ENCODE data around the gene LY6G5B.

LY6G5B gene

DNA sequence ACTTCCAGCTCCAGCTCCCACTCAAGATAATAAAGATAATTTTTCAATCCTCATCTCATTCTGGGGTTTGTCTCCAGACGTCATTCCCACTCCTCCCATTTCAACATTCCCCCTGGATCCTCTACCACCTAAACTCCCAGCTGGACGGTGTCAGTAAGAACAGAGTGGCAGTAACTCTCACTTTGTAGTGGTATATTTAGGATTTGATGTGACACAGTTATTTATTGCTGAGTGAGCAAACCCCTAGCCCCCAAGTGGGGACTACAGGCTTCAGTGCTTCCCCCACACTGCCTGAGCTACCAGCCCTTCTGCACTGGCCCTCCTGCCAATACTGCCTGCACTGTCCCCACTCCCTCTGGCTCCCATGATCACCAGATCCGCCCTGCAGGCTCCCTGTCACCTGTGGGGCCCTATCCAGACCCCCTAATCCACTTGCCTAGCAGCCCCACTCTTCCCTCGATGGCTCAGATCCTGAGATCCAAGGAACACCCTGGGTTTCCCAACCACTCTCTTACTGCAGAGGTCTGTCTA is 11.6 kb upstream of the LY6G5B start:
- DNase-seq (ENCODE audit: low read depth) = no peak
- no peak overlapping the region for H3K4me3 ChIP-seq (ENCODE audit: control insufficient read depth, low read depth, low read length)
- TF ChIP-seq, protein P1, sequence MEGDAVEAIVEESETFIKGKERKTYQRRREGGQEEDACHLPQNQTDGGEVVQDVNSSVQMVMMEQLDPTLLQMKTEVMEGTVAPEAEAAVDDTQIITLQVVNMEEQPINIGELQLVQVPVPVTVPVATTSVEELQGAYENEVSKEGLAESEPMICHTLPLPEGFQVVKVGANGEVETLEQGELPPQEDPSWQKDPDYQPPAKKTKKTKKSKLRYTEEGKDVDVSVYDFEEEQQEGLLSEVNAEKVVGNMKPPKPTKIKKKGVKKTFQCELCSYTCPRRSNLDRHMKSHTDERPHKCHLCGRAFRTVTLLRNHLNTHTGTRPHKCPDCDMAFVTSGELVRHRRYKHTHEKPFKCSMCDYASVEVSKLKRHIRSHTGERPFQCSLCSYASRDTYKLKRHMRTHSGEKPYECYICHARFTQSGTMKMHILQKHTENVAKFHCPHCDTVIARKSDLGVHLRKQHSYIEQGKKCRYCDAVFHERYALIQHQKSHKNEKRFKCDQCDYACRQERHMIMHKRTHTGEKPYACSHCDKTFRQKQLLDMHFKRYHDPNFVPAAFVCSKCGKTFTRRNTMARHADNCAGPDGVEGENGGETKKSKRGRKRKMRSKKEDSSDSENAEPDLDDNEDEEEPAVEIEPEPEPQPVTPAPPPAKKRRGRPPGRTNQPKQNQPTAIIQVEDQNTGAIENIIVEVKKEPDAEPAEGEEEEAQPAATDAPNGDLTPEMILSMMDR (conservative IDR thresholded peaks at IDR 0.05; ENCODE audit: control insufficient read depth, insufficient read depth, low read depth, low read length) = no peak

DNA sequence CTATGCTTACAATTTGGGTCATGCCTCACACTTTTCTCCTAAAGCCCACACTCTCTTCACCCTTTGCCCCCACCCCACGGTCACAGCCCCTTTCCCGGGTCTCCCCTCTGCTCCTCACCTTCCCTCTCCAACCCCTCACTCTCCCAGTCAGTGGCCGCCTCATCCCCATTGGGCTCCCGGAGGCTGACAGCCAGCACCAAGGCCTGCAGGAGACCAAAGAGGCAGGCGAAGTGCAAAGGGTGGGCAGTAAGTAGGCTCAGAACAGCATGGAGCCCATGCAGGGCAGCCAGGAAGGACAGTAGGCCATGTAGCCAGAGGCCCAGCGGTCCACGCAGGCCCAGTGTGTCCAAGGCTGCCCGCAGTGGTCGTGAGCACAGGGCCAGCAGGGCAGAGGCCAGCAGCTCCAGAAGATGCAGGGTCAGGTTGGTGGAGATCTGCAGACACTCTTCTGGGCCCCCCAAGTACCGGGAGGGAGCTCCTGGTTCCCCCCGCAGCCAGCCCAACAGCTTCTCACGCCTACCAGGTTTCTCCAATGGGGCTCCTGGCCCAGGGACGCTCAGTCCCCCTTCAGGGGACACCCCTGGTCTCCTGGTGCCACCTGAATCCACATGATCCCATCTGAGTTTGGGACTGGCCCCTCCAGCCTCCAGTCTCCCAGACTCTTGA is 10.7 kb upstream of the LY6G5B start:
- TF ChIP-seq, protein P1 (conservative IDR thresholded peaks at IDR 0.05; ENCODE audit: control insufficient read depth, insufficient read depth, low read depth, low read length) = no peak
- no peak for DNase-seq (ENCODE audit: low read depth)
- H3K4me3 ChIP-seq (ENCODE audit: control insufficient read depth, low read depth, low read length) = peak overlapping the region; percentile 89

DNA sequence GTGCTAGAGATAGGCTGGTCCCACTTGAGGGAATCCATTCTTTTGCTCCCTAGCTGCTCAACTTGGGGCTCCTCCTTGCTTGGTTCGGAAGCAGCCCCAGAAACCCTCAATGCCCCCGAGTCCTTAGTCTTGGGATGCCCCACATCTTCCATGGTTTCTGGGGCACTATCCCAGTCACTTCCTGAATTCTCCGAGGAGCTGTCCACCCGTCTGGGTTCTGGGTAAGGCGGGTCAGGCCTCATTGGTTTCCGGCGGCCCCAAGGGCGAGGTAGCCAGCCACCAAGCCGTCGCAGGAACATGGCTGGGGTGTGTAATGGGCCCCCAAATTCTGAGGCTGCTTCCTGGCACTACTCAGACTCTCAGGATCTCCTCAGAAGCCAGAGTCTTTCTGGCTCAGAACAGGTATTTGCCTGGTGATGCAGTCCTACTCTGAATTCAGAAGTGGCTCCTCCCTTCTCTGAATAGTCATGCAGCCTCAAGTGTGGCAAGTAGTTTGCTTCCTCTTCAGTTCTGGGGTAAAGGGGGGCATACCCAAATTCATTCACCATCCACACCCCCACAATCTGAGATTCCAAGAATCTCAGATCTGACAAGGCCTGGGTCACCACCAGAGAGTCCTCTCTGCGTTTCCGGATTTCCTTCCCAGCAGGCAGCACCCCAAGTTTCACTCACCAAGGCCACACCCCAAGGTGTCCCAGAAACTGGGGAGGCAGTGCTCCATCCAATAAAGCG is 10.0 kb upstream of the LY6G5B start:
- H3K4me3 ChIP-seq (ENCODE audit: control insufficient read depth, low read depth, low read length) = peak overlapping the region; percentile 89
- peak; percentile 31 for DNase-seq (ENCODE audit: low read depth)
- TF ChIP-seq, protein P1 (conservative IDR thresholded peaks at IDR 0.05; ENCODE audit: control insufficient read depth, insufficient read depth, low read depth, low read length) = no peak

DNA sequence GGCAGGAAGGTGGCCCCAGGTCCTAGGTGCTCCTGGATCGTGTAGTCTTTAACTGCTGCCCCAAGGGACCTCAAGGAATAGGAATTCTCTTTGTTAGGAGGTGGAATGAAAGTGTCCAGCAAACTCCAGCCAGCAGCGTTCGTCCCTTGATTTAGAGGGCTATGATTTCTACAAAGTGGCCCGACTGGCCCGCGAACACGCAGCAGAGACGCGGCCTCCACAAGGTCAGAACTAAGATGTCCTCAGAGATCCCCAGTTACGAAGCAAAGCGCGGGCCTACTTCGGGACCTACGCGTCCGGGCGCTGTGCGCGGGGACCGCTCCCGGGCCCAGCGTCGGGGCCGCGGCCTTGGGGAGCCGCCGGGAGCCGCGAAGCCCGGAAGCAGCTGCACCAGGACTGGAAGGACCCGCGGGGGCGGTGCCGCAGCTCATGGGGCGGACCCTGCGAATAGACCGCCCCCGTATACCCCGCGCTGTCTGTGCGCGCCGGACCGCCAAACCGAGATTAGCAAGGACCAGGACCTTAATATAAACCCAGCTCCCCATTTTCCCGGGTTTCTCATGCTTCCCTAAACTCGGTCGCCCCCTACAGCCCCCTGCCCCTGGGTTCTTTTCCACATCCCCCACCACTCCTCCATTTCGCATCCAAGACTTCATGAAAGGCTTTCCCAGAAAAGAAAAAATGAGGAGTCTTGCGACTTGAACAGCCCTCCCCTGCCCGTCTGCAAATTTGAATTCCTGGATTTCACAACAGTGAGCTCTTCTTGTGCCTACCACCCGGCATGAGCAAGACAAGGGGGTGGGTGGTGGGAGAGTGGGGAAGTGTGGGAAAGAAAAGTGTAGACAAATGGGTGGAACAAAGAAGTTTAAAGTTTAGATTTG is 9.2 kb upstream of the LY6G5B start, which contains the start of gene C6orf47:
TSS of gene C6orf47 (minus strand) at position 398 of the 881 bp plus-strand sequence. CDS start 831 bp downstream, outside the sequence.
- peak; percentile 73 for DNase-seq (ENCODE audit: low read depth)
- peak within 1 kb of the TSS; percentile 89 for H3K4me3 ChIP-seq (ENCODE audit: control insufficient read depth, low read depth, low read length)
- TF ChIP-seq, protein P1 (conservative IDR thresholded peaks at IDR 0.05; ENCODE audit: control insufficient read depth, insufficient read depth, low read depth, low read length) = no peak

DNA sequence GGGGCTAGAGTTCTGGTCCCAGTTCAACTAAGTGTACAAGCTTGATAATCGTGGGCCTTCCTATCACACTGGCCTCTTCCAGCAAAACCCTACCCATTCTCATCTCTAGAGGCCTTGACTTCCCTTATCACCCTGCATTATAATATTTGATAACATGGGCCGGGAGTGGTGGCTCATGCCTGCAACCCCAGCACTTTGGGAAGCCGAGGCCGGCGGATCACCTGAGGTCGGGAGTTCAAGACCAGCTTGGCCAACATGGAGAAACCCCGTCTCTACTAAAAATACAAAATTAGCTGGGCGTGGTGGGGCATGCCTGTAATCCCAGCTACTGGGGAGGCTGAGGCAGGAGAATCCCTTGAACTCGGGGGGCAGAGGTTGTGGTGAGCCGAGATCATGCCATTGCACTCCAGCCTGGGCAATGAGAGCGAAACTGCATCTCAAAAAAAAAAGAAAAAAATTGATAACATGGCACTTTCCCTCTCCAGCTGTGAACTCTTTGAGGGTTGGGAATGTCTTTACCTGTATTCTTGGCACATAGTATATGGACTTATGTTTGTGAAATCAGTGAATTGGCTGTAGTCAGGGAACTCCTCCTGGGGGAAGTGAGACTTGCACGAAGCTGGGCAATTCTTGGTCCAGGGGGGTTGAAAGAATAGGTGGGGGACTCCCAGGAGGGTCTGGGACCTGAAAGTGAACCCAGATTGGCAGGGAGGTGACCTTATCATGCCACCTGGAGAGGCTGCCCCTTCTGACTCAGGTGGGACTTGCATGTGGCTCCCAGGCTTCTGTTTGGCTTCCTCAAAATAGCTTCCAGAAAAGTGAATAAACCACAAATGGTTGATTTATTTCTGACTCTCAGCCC is 8.3 kb upstream of the LY6G5B start:
- DNase-seq (ENCODE audit: low read depth) = no peak
- TF ChIP-seq, protein P1 (conservative IDR thresholded peaks at IDR 0.05; ENCODE audit: control insufficient read depth, insufficient read depth, low read depth, low read length) = no peak
- H3K4me3 ChIP-seq (ENCODE audit: control insufficient read depth, low read depth, low read length) = peak overlapping the region; percentile 89

Data from fibroblast of mammary gland (primary cell).